Measurements from ENCODE around the gene CDC34. TPM values are rescaled to one million over a fixed set of nuclear protein-coding genes. Genes with fewer than 3 reads are reported as not detected.

The CDC34 gene
- total RNA-seq, 4 donors from 2014 or later: 72.0 to 116 (median 103) TPM

DNA sequence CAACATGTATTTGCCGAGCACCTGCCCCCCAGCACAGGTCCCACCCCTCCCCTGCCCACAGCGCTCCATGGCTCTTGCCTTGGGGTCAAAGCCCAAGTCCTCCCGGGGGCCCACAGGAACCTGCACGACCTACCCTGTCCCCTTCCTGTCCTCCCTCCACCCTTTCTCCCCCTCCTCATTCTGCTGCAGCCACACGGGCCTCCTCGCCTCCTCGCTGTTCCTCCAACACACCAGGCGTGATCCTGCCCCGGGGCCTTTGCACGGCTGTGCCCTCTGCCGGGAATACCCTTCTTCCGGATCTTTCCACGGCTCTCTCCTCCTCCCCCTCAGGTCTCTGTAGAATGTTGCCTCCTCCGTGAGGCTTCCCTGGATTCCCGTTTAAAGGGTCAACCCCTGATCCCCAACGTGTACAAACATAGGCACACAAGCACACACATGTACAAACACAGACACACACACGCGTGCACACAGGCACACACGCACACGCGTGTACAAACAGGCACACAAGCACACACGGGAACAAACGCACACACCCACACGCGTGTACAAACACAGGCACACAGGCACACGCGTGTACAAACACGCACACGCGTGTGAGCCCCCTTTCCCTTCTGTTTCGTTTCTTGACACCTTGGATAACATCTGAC, 32.5 kb upstream of the CDC34 start:
- no peaks in the 10 kb centered on the region for H3K36me3 ChIP-seq
- no peak overlapping the region for H3K27ac ChIP-seq
- H3K4me3 ChIP-seq: no peak overlapping the region
- intact Hi-C loops (cut with DNase I; ENCODE audit: low total_unique reads) (no loop called here), in situ Hi-C loops (cut with MboI; ENCODE audit: low pct_ligation_motif_present in 1 of 4, low pct_unique_long_range_greater_than_20kb in 1 of 4, low sequenced_read_pairs in 3 of 4) (no loop called here)
- H3K4me1 ChIP-seq: peaks cover 0 to 19% (median 12%) of the 10 kb centered on the region in 4 donors
- WGBS, 2 donors (ENCODE audit: low coverage in 1 of 2): 77 to 83% methylated on average over 10 to 31 of the region's 31 CpGs
- H3K27me3 ChIP-seq: peaks cover 46% of the 10 kb centered on the region
- TF ChIP-seq POLR2AphosphoS5 (IDR thresholded peaks at IDR 0.05) (no peak), EP300 (IDR thresholded peaks at IDR 0.05; ENCODE audit: low read depth) (no peak)
- TF ChIP-seq, protein P1, sequence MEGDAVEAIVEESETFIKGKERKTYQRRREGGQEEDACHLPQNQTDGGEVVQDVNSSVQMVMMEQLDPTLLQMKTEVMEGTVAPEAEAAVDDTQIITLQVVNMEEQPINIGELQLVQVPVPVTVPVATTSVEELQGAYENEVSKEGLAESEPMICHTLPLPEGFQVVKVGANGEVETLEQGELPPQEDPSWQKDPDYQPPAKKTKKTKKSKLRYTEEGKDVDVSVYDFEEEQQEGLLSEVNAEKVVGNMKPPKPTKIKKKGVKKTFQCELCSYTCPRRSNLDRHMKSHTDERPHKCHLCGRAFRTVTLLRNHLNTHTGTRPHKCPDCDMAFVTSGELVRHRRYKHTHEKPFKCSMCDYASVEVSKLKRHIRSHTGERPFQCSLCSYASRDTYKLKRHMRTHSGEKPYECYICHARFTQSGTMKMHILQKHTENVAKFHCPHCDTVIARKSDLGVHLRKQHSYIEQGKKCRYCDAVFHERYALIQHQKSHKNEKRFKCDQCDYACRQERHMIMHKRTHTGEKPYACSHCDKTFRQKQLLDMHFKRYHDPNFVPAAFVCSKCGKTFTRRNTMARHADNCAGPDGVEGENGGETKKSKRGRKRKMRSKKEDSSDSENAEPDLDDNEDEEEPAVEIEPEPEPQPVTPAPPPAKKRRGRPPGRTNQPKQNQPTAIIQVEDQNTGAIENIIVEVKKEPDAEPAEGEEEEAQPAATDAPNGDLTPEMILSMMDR (IDR thresholded peaks at IDR 0.05): no peak
- H3K9me3 ChIP-seq: no peaks in the 10 kb centered on the region
- no peak for DNase-seq

DNA sequence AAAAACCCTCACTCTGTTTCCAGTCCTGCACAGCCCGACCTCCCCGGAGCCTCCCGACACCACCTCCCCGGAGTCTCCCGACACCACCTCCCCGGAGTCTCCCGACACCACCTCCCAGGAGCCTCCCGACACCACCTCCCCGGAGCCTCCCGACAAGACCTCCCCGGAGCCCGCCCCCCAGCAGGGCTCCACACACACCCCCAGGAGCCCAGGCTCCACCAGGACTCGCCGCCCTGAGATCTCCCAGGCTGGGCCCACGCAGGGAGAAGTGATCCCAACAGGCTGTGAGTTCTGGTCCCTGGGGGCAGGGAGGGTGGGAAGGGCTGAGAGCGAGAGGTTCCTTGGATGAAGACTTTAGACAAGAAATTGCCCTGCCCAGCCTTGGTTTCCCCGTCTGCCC, 29.9 kb upstream of the CDC34 start:
- TF ChIP-seq POLR2AphosphoS5 (IDR thresholded peaks at IDR 0.05) (no peak), EP300 (IDR thresholded peaks at IDR 0.05; ENCODE audit: low read depth) (no peak), POLR2A (IDR thresholded peaks at IDR 0.05) (no peak)
- TF ChIP-seq, protein P1 (IDR thresholded peaks at IDR 0.05): no peak
- in situ Hi-C loops (cut with MboI; ENCODE audit: low pct_ligation_motif_present in 1 of 4, low pct_unique_long_range_greater_than_20kb in 1 of 4, low sequenced_read_pairs in 3 of 4) (no loop called here), intact Hi-C loops (cut with DNase I; ENCODE audit: low total_unique reads) (no loop called here)
- Histone ChIP-seq H3K4me3 (no peak overlapping the region), H3K9me3 (no peaks in the 10 kb centered on the region), H3K4me1 (peaks cover 5 to 18% (median 15%) of the 10 kb centered on the region in 4 donors), H3K27ac (no peak overlapping the region), H3K36me3 (no peaks in the 10 kb centered on the region), H3K27me3 (peaks cover 30% of the 10 kb centered on the region)
- no peak for DNase-seq
- WGBS, 2 donors (ENCODE audit: low coverage in 1 of 2): 78 to 88% methylated on average over 4 to 17 of the region's 17 CpGs

DNA sequence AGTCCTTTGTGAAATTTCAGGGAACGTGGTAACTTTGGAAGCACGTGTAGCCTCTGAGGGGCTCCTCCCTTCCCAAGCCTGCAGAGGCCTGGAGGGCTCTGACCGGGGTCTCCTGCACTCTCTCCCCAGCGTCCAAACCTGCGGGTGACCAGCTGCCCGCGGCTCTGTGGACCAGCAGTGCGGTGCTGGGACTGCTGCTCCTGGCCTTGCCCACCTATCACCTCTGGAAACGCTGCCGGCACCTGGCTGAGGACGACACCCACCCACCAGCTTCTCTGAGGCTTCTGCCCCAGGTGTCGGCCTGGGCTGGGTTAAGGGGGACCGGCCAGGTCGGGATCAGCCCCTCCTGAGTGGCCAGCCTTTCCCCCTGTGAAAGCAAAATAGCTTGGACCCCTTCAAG, 26.9 kb upstream of the CDC34 start:
- intact Hi-C loops (cut with DNase I; ENCODE audit: low total_unique reads) (no loop called here), in situ Hi-C loops (cut with MboI; ENCODE audit: low pct_ligation_motif_present in 1 of 4, low pct_unique_long_range_greater_than_20kb in 1 of 4, low sequenced_read_pairs in 3 of 4) (no loop called here)
- 92% methylated on average over 14 of the region's 14 CpGs; no CpG with 5 or more reads in 1 of the 2 donors for WGBS, 2 donors (ENCODE audit: low coverage in 1 of 2)
- Histone ChIP-seq H3K9me3 (no peaks in the 10 kb centered on the region), H3K4me3 (no peak overlapping the region), H3K27me3 (peaks cover 6% of the 10 kb centered on the region), H3K4me1 (peaks cover 16 to 19% (median 18%) of the 10 kb centered on the region in 4 donors), H3K36me3 (no peaks in the 10 kb centered on the region), H3K27ac (no peak overlapping the region)
- no peak for DNase-seq
- no peak for TF ChIP-seq EP300 (IDR thresholded peaks at IDR 0.05; ENCODE audit: low read depth)
- TF ChIP-seq, protein P1 (IDR thresholded peaks at IDR 0.05): no peak
- no peak for TF ChIP-seq POLR2AphosphoS5 (IDR thresholded peaks at IDR 0.05)
- TF ChIP-seq POLR2A (IDR thresholded peaks at IDR 0.05): no peak

DNA sequence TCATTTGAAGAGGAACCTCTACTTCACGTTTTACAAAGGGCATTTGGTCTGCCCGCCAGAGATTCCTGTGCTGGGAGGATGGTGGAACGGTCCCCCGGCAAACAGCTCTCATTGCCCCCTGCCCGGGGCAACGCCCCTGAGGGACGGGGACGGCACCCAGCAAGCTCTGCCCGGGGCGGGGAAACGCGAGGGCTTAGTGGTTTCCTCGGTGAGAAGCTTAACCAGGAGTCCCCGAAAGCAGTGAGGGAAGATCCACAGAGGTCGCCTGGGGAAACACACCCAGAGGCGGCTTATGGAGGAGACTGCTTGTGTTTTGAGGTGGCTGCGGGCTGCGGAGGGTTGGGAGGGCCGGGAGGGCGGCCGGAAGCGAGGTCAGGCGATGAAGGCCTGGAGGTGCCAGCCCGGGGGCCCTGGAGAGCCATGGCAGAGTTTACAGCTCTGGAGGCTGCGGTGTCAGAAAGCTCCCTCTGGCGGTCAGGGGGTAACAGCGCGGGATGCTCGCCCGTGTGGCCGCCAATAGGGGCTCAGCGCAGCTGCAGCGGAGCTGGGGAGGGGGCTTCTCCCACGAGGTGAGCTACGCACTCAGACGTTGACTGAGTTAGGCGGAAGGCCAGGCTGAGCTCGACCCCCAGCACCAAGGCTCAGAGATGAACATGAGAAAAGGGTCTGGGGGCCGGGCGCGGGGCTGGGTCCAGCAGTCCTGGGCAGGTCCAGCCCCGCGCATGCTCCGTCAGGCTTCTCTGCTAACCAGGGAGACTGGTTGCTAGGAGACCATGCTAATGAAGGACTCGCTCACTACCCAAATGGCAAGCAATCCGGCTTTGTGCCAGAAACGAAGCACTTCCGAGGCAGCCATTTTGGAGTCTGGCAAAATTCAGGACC, 24.9 kb upstream of the CDC34 start:
- peak; percentile 97 for DNase-seq
- TF ChIP-seq EP300 (IDR thresholded peaks at IDR 0.05; ENCODE audit: low read depth): no peak
- TF ChIP-seq, protein P1 (IDR thresholded peaks at IDR 0.05): peak; percentile 94 to 100 (median 97)
- TF ChIP-seq POLR2A (IDR thresholded peaks at IDR 0.05): no peak
- TF ChIP-seq POLR2AphosphoS5 (IDR thresholded peaks at IDR 0.05): peak in 1 of 3 donors; percentile 64
- Histone ChIP-seq H3K4me1 (peaks cover 18 to 34% (median 32%) of the 10 kb centered on the region in 4 donors), H3K9me3 (no peaks in the 10 kb centered on the region), H3K4me3 (peak overlapping the region; percentile 63 to 98 (median 81)), H3K27me3 (no peaks in the 10 kb centered on the region), H3K36me3 (no peaks in the 10 kb centered on the region), H3K27ac (peak overlapping the region; percentile 89 to 97 (median 92))
- 5 to 6% methylated on average over 10 to 34 of the region's 48 CpGs for WGBS, 2 donors (ENCODE audit: low coverage in 1 of 2)
- in situ Hi-C loops (cut with MboI; ENCODE audit: low pct_ligation_motif_present in 1 of 4, low pct_unique_long_range_greater_than_20kb in 1 of 4, low sequenced_read_pairs in 3 of 4) (no loop called here), intact Hi-C loops (cut with DNase I; ENCODE audit: low total_unique reads) (no loop called here)
